Raji (cell line): ENCODE data around the gene ST6GALNAC2.

ENCODE experiments used
- POLR2A ChIP-seq: IDR thresholded peaks from 2 replicates; pipeline ENCODE4 v1.6.1; 2011; ENCODE audit warnings: low read depth, low read length, control low read depth; ENCODE audit not compliant: insufficient read depth

Gene ST6GALNAC2

GRCh38 chr17:76579281-76579680 lies 6.4 kb downstream of the ST6GALNAC2 start:
- no peak for TF ChIP-seq POLR2A

GRCh38 chr17:76578376-76578775 lies 7.3 kb downstream of the ST6GALNAC2 start:
- TF ChIP-seq POLR2A = no peak

GRCh38 chr17:76577876-76578275 lies 7.8 kb downstream of the ST6GALNAC2 start:
- TF ChIP-seq POLR2A = no peak

DNA sequence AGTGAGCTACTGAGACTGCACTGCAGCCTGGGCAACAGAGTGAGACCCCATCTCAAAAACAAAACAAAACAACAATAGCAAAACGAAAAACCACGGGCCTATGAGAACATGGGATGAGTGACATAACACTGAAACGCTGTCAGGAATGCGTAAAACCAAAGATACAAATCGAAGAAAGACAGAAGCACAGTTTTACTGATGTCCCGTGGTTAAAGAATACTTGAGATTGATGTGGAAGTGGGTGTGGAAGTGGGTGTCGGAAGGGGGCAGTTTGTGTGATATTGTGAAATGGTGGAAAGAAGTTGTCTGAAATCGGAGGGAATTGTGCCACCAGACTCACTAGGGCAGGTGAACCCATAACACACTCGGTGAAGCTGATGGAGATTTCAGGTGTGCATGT lies 9.5 kb downstream of the ST6GALNAC2 start:
- TF ChIP-seq POLR2A = no peak

DNA sequence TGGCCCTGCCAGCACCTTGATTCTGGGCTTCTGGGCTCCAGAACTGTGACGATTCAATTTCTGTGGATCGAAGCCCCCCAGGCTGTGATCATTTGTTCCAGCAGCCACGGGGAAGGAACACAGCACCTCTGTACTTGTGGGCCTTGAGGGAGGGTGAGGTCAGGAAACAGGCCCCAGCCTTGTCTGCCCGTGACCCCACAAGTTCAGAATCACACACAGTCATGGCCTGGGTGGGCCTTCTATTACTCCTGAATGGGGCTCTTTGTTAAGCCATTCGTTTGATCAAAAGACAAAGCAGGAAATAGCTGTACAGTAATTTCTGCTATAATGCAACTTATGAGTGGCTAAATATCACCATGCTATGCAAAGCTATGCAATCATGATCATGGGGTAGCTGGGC lies 10.1 kb downstream of the ST6GALNAC2 start:
- no peak for TF ChIP-seq POLR2A

- TF ChIP-seq POLR2A = no peak
Measured at GRCh38 chr17:76574166-76574565, 11.5 kb downstream of the ST6GALNAC2 start.

GRCh38 chr17:76573096-76573495 lies 12.6 kb downstream of the ST6GALNAC2 start:
- no peak for TF ChIP-seq POLR2A

DNA sequence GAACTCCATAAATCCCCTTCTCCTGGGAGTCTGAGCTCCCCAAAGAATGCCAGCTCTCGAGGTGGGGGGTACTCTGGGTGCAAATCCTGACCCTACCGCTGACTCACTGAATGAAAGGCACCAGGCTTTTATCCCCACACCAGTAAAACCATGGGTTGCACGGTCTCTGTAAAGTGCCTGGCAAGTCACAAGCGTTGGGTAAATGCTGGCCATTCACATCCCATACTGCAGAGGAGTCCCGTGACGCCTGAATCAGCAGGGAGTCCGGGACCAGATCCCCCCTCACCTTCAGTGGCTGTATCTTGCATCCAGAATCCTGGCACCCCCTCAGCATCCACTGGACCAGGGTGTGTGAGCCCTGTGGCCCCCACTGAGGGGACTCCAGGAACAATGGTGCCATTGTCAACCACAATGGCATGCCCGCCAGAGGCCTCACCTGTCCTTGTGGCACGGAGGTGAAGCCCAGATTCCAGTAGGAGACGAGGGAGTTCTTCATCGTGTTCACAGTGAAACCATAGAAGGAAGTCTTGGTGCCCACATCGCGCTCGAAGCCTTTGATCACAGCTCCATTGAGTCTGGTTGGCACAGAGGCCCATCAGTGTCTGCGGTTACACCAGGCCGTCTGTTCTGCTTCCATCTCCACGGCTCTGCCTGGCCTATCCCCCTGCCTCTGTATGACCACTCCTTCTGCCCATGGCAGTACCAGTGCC lies 13.3 kb downstream of the ST6GALNAC2 start:
- no peak for TF ChIP-seq POLR2A

- no peak for TF ChIP-seq POLR2A
Measured at GRCh38 chr17:76570877-76571471, 14.7 kb downstream of the ST6GALNAC2 start.

DNA sequence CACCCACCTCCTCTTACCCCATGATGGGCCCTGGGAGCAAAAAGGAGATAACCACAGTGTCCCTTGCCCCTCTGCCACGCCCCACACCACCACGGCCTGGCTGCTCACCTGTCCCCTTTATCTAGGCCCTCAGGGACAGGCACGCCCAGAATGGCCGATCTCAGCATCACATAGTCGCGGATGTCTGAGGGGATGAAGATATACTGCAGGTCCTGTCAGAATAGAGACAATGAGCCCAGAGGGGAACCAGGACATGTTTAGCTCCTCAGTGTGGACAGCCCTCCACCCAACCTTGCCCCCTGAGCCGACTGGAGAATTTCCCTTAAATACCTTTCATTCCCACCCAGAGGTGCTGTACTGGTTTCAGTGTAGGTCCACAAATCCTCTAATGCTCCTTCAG lies 15.2 kb downstream of the ST6GALNAC2 start:
- TF ChIP-seq POLR2A = no peak

- no peak for TF ChIP-seq POLR2A
Measured at GRCh38 chr17:76569607-76570279, 15.9 kb downstream of the ST6GALNAC2 start.

- no peak for TF ChIP-seq POLR2A
Measured at GRCh38 chr17:76568811-76569221, 16.8 kb downstream of the ST6GALNAC2 start.

- no peak for TF ChIP-seq POLR2A
Measured at GRCh38 chr17:76567634-76568432, 17.8 kb downstream of the ST6GALNAC2 start.

DNA sequence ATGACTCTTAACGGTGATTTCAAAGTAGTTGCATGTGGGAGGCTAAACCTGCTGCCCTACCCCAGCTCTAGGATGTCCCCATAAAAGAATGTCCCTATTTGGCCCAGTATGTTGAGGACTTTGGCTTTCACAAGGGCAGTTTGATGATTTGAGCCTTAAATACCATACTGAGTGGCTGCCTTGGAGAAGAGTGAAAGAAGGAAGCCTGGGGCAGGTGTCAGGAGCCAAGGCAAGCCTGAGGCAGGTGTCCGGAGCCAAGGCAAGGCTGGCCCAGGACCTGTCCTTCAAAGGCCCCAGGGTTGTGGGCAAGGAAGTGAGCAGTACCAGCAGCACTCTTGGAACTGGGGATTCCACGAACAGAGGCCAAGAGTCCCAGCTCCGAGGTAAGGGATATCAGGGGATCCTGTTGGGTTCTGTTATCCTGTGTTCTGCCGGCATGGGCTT lies 18.6 kb downstream of the ST6GALNAC2 start:
- TF ChIP-seq POLR2A = no peak

- no peak for TF ChIP-seq POLR2A
Measured at GRCh38 chr17:76566613-76566943, 19.1 kb downstream of the ST6GALNAC2 start.
